Colon (tissue), 2 donors: Measurements from ENCODE around the gene LIPF.
"Not testable (repeated sequence)": the region's sequence is repeated elsewhere in the genome, so short reads cannot be mapped to it uniquely, and the experiment has no call there.

Experiments used
- FAIRE-seq: peaks from 2 replicates; lab custom pipeline; 2012; peaks lifted over from hg19 to GRCh38; lab: Jason Lieb, UNC
- donor health status: control.
- donor health status: control.

The LIPF gene, protein sequence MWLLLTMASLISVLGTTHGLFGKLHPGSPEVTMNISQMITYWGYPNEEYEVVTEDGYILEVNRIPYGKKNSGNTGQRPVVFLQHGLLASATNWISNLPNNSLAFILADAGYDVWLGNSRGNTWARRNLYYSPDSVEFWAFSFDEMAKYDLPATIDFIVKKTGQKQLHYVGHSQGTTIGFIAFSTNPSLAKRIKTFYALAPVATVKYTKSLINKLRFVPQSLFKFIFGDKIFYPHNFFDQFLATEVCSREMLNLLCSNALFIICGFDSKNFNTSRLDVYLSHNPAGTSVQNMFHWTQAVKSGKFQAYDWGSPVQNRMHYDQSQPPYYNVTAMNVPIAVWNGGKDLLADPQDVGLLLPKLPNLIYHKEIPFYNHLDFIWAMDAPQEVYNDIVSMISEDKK

DNA sequence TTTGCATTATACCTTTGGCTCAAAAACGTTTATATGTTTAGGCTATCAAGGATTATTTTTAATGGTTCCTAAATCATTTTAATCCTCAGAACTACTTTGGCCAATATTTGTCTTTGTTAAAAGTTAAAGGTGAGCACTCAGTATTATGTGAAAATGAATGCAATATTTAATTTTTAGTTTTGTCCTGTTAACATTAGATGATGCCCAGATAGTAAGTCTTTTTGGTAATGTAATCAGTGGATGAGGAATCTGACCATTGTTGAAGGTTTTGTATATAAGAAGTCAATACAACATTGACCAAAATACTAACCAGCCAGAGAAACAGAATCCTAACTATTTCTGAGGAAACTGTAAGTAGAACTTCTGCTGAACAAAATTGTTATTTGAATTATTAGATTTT lies at the start of gene LIPF:
Gene LIPF, plus strand, starts transcription at position 301 of the 400 bp plus-strand sequence. CDS start 2,856 bp downstream, outside the sequence.
- FAIRE-seq = no peak

DNA sequence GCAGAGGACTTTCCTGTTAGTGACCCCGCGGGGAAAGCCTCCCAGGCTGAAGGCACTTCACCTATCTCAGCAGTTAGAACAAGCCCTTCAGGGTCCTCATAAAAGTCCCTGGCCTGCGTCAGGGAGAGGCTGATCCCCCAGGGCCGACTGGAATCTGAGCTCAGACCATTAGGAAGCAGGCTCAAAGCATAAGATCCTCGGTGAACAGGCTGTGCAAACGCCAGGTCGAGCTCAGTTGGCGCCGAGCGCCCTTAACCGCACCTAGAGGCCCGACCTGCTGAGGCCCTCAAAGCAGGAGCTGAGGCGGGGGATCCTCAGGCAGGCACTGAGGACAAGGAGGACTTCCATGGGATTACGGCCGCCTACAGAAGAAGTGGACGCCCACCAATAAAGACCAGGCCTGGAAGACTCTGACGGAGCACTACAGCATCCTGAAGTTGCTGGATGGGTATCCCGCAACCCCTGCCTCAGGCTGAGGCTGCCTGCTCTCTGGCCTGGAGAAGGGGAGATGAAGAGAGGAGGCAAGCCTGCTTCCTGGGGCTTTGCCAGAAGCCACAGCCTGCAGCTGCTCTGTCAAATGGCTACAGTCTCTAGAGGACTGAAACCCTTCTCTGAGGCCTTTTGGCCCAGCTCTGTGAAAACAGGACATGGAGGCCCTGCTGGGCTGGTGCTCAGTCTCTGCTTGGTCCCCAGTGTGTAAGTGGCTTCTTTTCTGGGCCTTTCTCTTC lies 47.8 kb upstream of the LIPF start:
- no peak for FAIRE-seq

DNA sequence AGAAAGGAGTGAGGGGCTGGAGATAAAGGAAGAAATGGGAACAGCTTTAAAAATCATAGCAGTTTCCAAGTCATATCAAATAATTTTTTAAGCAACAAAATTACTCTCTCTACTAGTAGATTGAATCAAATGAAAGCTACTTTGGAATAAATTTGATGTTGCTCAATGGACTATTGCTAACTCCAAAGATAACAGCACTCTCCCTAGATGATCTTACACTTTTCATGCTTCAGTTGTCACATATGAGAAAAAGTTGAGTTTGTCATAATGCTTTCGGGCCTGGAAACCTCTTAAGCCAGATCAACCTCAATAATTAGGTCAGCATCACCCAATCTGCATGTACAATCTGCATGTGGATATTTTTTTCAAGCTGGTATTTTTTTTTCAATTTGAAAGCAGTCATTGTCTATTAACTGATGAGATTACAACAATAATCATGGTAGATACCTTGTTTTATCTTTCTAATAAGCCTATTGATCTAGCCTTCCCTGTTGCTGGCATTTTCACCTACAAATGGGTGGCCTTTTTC lies 46.4 kb upstream of the LIPF start:
- FAIRE-seq = no peak

- no peak for FAIRE-seq
Observed at GRCh38 chr10:88618496-88618895, 45.7 kb upstream of the LIPF start.

- FAIRE-seq = no peak
Observed at GRCh38 chr10:88620441-88620840, 43.8 kb upstream of the LIPF start.

- no peak for FAIRE-seq
Observed at GRCh38 chr10:88623835-88624234, 40.4 kb upstream of the LIPF start.

DNA sequence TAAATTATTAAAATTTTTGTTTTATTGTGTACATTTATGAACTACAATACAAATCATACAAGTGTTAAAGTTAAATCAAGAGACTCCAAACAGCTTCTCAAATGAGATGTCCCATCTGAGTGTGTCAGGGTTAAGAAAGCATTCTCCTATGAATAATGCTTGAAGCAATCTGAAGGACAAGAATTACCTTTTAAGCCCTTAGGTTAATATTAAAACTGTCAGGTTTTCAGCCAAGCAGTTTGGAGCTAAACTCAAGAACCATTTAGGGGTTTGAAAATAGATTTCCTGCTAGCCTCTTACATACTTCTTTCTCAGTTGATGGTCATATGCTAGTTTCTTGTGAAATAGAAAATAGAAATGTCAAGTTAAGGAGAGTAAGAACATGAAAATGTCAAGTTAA lies 39.4 kb upstream of the LIPF start:
- no peak for FAIRE-seq

DNA sequence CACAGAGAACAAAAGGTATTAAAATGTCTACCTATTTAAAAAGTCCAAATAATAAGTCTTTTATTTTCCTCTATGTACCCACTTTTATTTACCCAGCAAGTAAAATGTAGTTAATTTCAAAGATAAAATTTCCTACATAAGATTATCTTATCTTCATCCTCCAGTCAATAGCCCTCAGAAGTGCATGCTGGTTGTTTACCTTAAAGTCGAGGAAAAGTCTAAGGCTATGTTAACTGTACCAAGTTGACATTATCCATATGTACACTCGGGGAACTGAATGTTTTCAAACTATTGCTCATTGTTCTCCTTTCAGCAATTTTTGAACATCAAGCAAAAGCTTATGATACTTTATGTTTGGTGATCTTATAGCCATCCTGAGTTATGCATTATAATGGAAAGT lies 24.1 kb upstream of the LIPF start:
- FAIRE-seq = no peak

DNA sequence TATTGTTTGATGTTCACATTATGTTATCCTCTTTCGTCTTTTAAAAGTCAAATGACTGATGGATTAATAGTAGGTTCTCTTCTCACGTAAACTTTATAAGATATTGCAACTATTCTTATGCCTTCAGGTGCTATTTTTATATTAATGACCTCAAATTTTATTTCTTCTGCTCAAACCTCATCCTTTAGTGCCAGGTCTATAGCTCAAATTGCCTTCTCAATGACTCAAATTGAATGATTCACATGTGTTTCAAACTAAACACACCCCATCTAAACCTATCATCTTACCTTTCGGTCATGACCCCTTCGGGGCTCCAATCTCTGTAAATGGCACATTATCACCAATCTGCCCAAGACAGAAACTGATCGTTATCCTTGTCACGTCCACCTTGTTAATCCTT lies 22.0 kb upstream of the LIPF start:
- no peak for FAIRE-seq

GRCh38 chr10:88642963-88643362 lies 21.3 kb upstream of the LIPF start:
- FAIRE-seq = no peak

GRCh38 chr10:88647061-88647615 lies 17.1 kb upstream of the LIPF start:
- FAIRE-seq = no peak

GRCh38 chr10:88651101-88651551 lies 13.1 kb upstream of the LIPF start:
- FAIRE-seq = no peak

DNA sequence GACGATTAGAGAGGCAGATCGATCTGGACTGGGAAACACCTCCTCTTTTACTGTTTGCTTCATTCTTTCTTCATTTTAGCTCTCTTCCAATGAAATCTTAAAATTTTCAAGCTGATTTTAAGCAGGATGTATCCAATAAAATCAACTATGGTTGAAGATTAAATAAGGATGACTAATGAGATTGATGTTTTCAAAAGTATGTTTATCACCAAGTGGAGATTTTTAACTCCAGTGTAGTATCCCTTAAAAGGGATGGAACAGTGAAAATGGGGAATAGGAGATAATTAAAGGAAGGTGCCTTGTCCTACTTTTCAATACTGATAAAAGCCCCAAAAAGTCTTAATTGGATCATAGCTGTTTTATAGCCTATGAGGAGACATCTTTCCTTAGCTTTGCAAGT lies 11.6 kb upstream of the LIPF start:
- FAIRE-seq = no peak

- no peak for FAIRE-seq
Observed at GRCh38 chr10:88657901-88658300, 6.3 kb upstream of the LIPF start.

GRCh38 chr10:88659725-88660597 lies 4.3 kb upstream of the LIPF start:
- FAIRE-seq = no peak

DNA sequence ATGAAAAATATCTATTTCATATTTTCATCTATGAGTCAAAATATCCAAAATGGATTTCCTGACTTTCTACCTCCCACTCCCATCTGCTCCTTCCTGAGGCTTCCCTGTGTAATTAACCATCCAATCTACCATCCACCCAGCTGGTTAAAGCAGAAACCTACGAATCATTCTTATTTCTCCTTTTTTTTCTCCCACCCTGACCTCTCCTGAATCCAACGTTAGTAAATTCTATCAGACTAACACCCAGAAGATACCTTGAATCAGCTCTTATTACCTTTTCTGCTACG lies 3.7 kb upstream of the LIPF start:
- no peak for FAIRE-seq

GRCh38 chr10:88661018-88661417 lies 3.2 kb upstream of the LIPF start:
- no peak for FAIRE-seq

- no peak for FAIRE-seq
Observed at GRCh38 chr10:88661577-88661976, 2.7 kb upstream of the LIPF start.

DNA sequence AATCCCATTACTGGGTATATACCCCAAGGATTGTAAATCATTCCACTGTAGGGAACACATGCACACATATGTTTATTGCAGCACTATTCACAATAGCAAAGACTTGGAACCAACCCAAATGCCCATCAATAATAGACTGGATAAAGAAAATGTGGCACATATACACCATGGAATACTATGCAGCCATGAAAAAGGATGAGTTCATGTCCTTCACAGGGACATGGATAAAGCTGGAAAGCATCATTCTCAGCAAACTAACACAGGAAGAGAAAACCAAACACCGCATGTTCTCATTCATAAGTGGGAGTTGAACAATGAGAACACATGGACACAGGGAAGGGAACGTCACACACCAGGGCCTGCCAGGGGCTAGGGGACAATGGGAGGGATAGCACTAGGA lies 1.1 kb upstream of the LIPF start:
- not testable (repeated sequence) for FAIRE-seq

DNA sequence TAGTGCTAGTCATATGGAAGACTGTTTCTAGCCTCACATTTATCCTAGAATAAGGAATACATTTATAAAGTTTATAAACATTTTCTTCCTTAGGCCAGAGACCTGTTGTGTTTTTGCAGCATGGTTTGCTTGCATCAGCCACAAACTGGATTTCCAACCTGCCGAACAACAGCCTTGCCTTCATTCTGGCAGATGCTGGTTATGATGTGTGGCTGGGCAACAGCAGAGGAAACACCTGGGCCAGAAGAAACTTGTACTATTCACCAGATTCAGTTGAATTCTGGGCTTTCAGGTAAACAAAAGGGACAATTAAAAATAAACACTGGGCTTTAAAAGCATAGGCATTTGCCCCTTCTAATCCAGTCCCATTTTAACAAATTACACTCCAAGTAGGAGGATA lies 4.2 kb downstream of the LIPF start:
- FAIRE-seq = no peak

DNA sequence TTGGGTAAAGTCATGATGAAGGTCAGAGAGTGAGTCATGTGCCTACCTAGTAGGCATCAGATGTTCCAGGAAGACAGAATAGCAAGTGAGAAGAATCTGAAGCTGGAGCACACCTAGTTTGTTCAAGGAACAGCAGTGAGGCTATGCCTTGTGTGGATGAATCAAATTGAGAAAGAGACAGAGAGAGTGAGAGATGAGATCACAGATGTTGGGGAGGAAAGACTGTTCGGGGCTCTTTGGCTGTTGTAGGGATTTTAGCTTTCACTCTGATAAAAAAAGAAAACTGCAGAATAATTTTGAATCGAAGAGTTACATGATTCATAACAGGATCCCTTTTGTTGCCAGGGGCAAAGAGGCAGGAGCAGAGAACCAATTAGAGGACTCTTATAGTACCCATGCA lies 6.3 kb downstream of the LIPF start:
- FAIRE-seq = no peak

DNA sequence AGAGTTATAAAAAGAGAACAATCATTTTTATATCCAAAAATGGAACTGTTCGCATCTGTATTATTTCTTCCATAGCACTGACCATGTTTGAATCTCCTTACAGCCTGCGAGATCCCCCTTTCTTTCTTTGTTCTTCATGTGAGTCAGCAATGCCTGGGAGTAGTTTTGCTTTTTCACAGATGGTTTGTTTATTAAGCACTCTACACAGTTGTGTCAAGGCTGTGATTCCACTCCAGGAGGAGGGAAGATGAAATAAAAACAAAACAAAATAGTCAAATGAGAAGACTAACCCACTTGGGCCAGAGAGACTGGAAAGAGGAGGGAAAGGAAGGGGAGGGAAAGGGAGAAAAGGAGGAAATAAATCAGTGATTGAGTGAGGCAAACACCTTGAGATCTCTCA lies 7.8 kb downstream of the LIPF start:
- no peak for FAIRE-seq
